Natural killer cell (primary cell): ENCODE measurements around the gene SLCO4A1. TPM values are rescaled to one million over a fixed set of nuclear protein-coding genes. Genes with fewer than 3 reads are reported as not detected.

ENCODE experiments used
- ATAC-seq, 3 donors: fragments of 150-1000 bp in 2 of 3; fragments of 200-7000 bp in 1 of 3; cut with Tn5 transposase; 1 replicate in 1 of 3; 2 replicates in 2 of 3; pipeline ENCODE4 v1.10.0; 2021; ENCODE audit warnings: mild to moderate bottlenecking in 2 of 3, moderate library complexity in 2 of 3
- DNase-seq, 2 donors: peaks; one replicate each; pipeline versions ENCODE4 v3.0.0 to v3.0.0-alpha.2; 2013 to 2021; ENCODE audit warnings: mixed read lengths in 1 of 2
- H3K27ac ChIP-seq: one replicate; pipeline ENCODE4 v1.5.1; 2013; ENCODE audit warnings: mild to moderate bottlenecking, low read length
- H3K27me3 ChIP-seq: one replicate; pipeline ENCODE4 v1.6.1; 2013; ENCODE audit warnings: low read length; ENCODE audit not compliant: control insufficient read depth, insufficient read depth
- H3K36me3 ChIP-seq: one replicate; pipeline ENCODE4 v1.6.1; 2013; ENCODE audit warnings: low read length; ENCODE audit not compliant: control insufficient read depth, insufficient read depth
- H3K4me1 ChIP-seq: one replicate; pipeline ENCODE4 v1.6.1; 2013; ENCODE audit warnings: low read length; ENCODE audit not compliant: control insufficient read depth, insufficient read depth
- H3K4me3 ChIP-seq: one replicate; pipeline ENCODE4 v1.5.1; 2013; ENCODE audit warnings: low read length
- H3K9me3 ChIP-seq: one replicate; pipeline ENCODE4 v1.6.1; 2013; ENCODE audit warnings: low read length; ENCODE audit not compliant: control insufficient read depth, insufficient read depth
- H3K27ac Mint-ChIP-seq, 2 donors: one replicate each; pipeline ENCODE4 v1.8.0; 2022; ENCODE audit warnings: mild to moderate bottlenecking in 2 of 2, mixed read lengths in 2 of 2, moderate library complexity in 1 of 2
- H3K27me3 Mint-ChIP-seq, 2 donors: one replicate each; pipeline ENCODE4 v1.8.0; 2022; ENCODE audit warnings: low read depth in 2 of 2, mixed read lengths in 2 of 2
- H3K36me3 Mint-ChIP-seq: one replicate; pipeline ENCODE4 v1.8.0; 2022; ENCODE audit warnings: mixed read lengths
- H3K4me1 Mint-ChIP-seq, 2 donors: one replicate each; pipeline ENCODE4 v1.8.0; 2022; ENCODE audit warnings: mixed read lengths in 2 of 2
- H3K4me3 Mint-ChIP-seq: one replicate; pipeline ENCODE4 v1.8.0; 2022; ENCODE audit warnings: mild to moderate bottlenecking, moderate library complexity, mixed read lengths
- H3K9me3 Mint-ChIP-seq, 2 donors: one replicate each; pipeline ENCODE4 v1.8.0; 2022; ENCODE audit warnings: mixed read lengths in 2 of 2
- CTCF ChIP-seq: fragments of 200-600 bp; IDR thresholded peaks from one replicate; pipeline ENCODE4 v1.8.0; 2022; ENCODE audit warnings: antibody characterized with exemption
- WGBS: methylation state at CpG from one replicate; pipeline ENCODE4 v1.1.7; 2013; ENCODE audit warnings: missing lambda C conversion rate; ENCODE audit not compliant: insufficient coverage; 5-methylcytosine and 5-hydroxymethylcytosine counted together
- intact Hi-C: fragments of 100-400 bp; cut with micrococcal nuclease; formaldehyde crosslinking; loops from one replicate; pipeline ENCODE4 v1.14.2; 2022
- total RNA-seq, 4 donors: library from RNA; stranded (reverse); fragments of 120-200 nt in 1 of 4; gene quantifications; one replicate each; pipeline versions ENCODE4 v1.2.3 to v1.2.4, GENCODE V29; 2013 to 2022

The SLCO4A1 gene
- total RNA-seq, 3 donors from 2014 or later (not counting 1 experiment from before 2014, with no cell fraction given): 0.59 to 1.4 (median 1.1) TPM

GRCh38 chr20:62712606-62713005 is 70.3 kb downstream of the SLCO4A1 start:
- DNase-seq (no peak), ATAC-seq (no peak)
- Histone ChIP-seq H3K27me3 (peaks cover 21% of the 10 kb centered on the region), H3K9me3 (no peaks in the 10 kb centered on the region), H3K4me1 (peaks cover 29% of the 10 kb centered on the region), H3K4me3 (no peak overlapping the region), H3K27ac (no peak overlapping the region), H3K36me3 (no peaks in the 10 kb centered on the region)
- Mint-ChIP-seq H3K27ac (no peak overlapping the region), H3K4me1 (peaks cover 10 to 17% of the 10 kb centered on the region in 2 donors), H3K36me3 (no peaks in the 10 kb centered on the region), H3K4me3 (no peak overlapping the region), H3K27me3 (peaks cover 7 to 20% of the 10 kb centered on the region in 2 donors), H3K9me3 (no peaks in the 10 kb centered on the region)
- TF ChIP-seq CTCF: no peak
- intact Hi-C loops: no loop called here
- 90% methylated on average over 8 of the region's 8 CpGs for WGBS

GRCh38 chr20:62714006-62714405 is 71.7 kb downstream of the SLCO4A1 start:
- H3K27ac Mint-ChIP-seq: no peak overlapping the region
- H3K4me3 Mint-ChIP-seq: peak overlapping the region; percentile 45
- Histone ChIP-seq H3K27me3 (peaks cover 15% of the 10 kb centered on the region), H3K9me3 (no peaks in the 10 kb centered on the region), H3K4me1 (peaks cover 27% of the 10 kb centered on the region), H3K27ac (no peak overlapping the region), H3K36me3 (no peaks in the 10 kb centered on the region), H3K4me3 (no peak overlapping the region)
- intact Hi-C loops: no loop called here
- no peak for TF ChIP-seq CTCF
- 95% methylated on average over 10 of the region's 10 CpGs for WGBS
- DNase-seq (no peak), ATAC-seq (no peak)
- H3K36me3 Mint-ChIP-seq: no peaks in the 10 kb centered on the region
- no peaks in the 10 kb centered on the region for H3K9me3 Mint-ChIP-seq
- peaks cover 10 to 17% of the 10 kb centered on the region in 2 donors for H3K4me1 Mint-ChIP-seq
- H3K27me3 Mint-ChIP-seq: peaks cover 0 to 16% of the 10 kb centered on the region in 2 donors

GRCh38 chr20:62714799-62715198 is 72.5 kb downstream of the SLCO4A1 start:
- H3K4me1 Mint-ChIP-seq: peaks cover 10 to 17% of the 10 kb centered on the region in 2 donors
- H3K4me1 ChIP-seq: peaks cover 27% of the 10 kb centered on the region
- intact Hi-C loops: no loop called here
- peak overlapping the region in 1 of 2 donors; percentile 61 for H3K27ac Mint-ChIP-seq
- peaks cover 11% of the 10 kb centered on the region for H3K27me3 ChIP-seq
- WGBS: 96% methylated on average over 6 of the region's 6 CpGs
- ATAC-seq (no peak), DNase-seq (no peak)
- no peak overlapping the region for H3K4me3 Mint-ChIP-seq
- no peaks in the 10 kb centered on the region for H3K36me3 ChIP-seq
- H3K4me3 ChIP-seq: no peak overlapping the region
- no peak for TF ChIP-seq CTCF
- peaks cover 0 to 17% of the 10 kb centered on the region in 2 donors for H3K27me3 Mint-ChIP-seq
- no peak overlapping the region for H3K27ac ChIP-seq
- no peaks in the 10 kb centered on the region for H3K9me3 ChIP-seq
- H3K9me3 Mint-ChIP-seq: no peaks in the 10 kb centered on the region
- no peaks in the 10 kb centered on the region for H3K36me3 Mint-ChIP-seq

- Mint-ChIP-seq H3K27ac (peak overlapping the region in 1 of 2 donors; percentile 61), H3K27me3 (peaks cover 0 to 13% of the 10 kb centered on the region in 2 donors), H3K9me3 (no peaks in the 10 kb centered on the region), H3K36me3 (no peaks in the 10 kb centered on the region), H3K4me1 (peaks cover 10 to 16% of the 10 kb centered on the region in 2 donors), H3K4me3 (no peak overlapping the region)
- H3K9me3 ChIP-seq: no peaks in the 10 kb centered on the region
- no peak for TF ChIP-seq CTCF
- intact Hi-C loops: no loop called here
- WGBS: 91% methylated on average over 10 of the region's 10 CpGs
- H3K4me3 ChIP-seq: no peak overlapping the region
- DNase-seq: no peak
- peaks cover 8% of the 10 kb centered on the region for H3K27me3 ChIP-seq
- H3K36me3 ChIP-seq: no peaks in the 10 kb centered on the region
- H3K4me1 ChIP-seq: peaks cover 27% of the 10 kb centered on the region
- H3K27ac ChIP-seq: no peak overlapping the region
- no peak for ATAC-seq
Observed at GRCh38 chr20:62715201-62715600, 72.9 kb downstream of the SLCO4A1 start.
